T-helper 9 cell (primary cell): ENCODE measurements around the gene FBXL13.

ENCODE experiments used
- DNase-seq: peaks from one replicate; pipeline ENCODE4 v3.0.0-alpha.2; 2020

The FBXL13 gene

GRCh38 chr7:102890971-102891692, 183.5 kb downstream of the FBXL13 start:
- no peak for DNase-seq

- DNase-seq: no peak
These were observed 184.2 kb downstream of the FBXL13 start for GRCh38 chr7:102890292-102890970.

GRCh38 chr7:102889851-102890250, 184.7 kb downstream of the FBXL13 start:
- no peak for DNase-seq

GRCh38 chr7:102888561-102889233, 185.9 kb downstream of the FBXL13 start:
- no peak for DNase-seq

GRCh38 chr7:102883098-102883860, 191.3 kb downstream of the FBXL13 start:
- DNase-seq: no peak

GRCh38 chr7:102875700-102876295, 198.8 kb downstream of the FBXL13 start:
- no peak for DNase-seq

- no peak for DNase-seq
These were observed 199.6 kb downstream of the FBXL13 start for GRCh38 chr7:102874966-102875365.

- no peak for DNase-seq
These were observed 200.3 kb downstream of the FBXL13 start for GRCh38 chr7:102874166-102874829.

GRCh38 chr7:102873470-102874165, 201.0 kb downstream of the FBXL13 start:
- DNase-seq: no peak

GRCh38 chr7:102872460-102872859, 202.1 kb downstream of the FBXL13 start:
- DNase-seq: no peak

GRCh38 chr7:102869195-102869594, 205.4 kb downstream of the FBXL13 start:
- no peak for DNase-seq

GRCh38 chr7:102866535-102867215, 207.9 kb downstream of the FBXL13 start:
- DNase-seq: no peak

- no peak for DNase-seq
These were observed 209.6 kb downstream of the FBXL13 start for GRCh38 chr7:102864958-102865357.

- no peak for DNase-seq
These were observed 214.2 kb downstream of the FBXL13 start for GRCh38 chr7:102860351-102860811.

GRCh38 chr7:102859799-102860125, 214.8 kb downstream of the FBXL13 start:
- no peak for DNase-seq

GRCh38 chr7:102859084-102859798, 215.4 kb downstream of the FBXL13 start:
- DNase-seq: no peak

- no peak for DNase-seq
These were observed 218.6 kb downstream of the FBXL13 start for GRCh38 chr7:102856036-102856435.

- DNase-seq: no peak
These were observed 225.1 kb downstream of the FBXL13 start for GRCh38 chr7:102849538-102849937.

- DNase-seq: no peak
These were observed 225.5 kb downstream of the FBXL13 start for GRCh38 chr7:102849079-102849478.

GRCh38 chr7:102845346-102845745, 229.2 kb downstream of the FBXL13 start:
- no peak for DNase-seq
